GM12891 (cell line): ENCODE data around the gene WBP1.

Experiments used
- POLR2A ChIP-seq: IDR thresholded peaks from 2 replicates; pipeline ENCODE4 v1.6.1; 2011; ENCODE audit warnings: low read depth, low read length, control low read depth
- POLR2AphosphoS5 ChIP-seq: IDR thresholded peaks from 2 replicates; pipeline ENCODE4 v1.6.1; 2011; ENCODE audit warnings: low read depth, low read length, control low read depth

GRCh38 chr2:74450570-74451190 lies 7.6 kb upstream of the WBP1 start:
- TF ChIP-seq POLR2A (no peak), POLR2AphosphoS5 (no peak)
